ENCODE measurements around the gene PTCH2. TPM values are rescaled to one million over a fixed set of nuclear protein-coding genes. Genes with fewer than 3 reads are reported as not detected.

Gene PTCH2
- 1.4 to 1.7 TPM (median 1.4 TPM) in 3 replicates for total RNA-seq

DNA sequence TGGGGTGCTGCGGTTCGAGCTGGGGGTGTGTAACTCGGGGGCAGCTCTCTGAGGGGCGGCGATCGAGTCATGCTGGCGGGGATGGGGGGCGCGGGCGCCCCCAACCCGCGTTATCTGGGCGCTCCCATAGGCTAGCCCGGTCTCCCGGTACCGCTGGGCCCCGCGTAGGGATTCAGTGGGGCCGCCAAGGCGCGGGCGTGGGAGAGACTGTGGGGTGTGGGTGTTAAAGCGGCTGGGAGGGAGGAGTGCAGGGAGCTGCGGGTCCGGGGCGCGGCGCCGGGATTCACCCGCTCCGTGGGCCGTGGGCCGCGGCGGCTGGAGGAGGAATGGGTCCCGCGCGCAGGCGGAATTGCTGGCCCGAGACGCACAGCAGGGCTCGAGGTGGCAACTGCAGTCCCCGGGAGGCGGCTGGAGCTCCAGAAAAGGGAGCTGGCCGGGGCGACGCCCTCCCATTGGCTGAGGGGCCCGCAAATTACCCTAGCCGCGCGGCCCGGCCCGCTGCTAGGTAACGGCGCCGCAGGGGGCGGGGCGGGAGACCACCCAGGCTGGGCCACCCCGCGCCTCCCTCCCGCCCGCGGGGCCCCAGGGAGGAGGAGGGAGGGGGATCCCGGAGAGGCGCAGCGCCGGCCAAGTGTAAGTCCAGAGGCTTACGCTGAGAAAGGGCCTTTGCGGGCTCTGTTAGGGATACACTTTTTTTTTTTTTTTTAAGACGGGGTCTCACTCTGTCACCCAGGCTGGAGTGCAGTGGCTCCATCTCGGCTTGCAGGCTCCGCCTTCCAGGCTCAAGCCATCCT lies at the start of gene PTCH2:
Gene PTCH2 (minus strand): TSS at position 392 of the 794 bp plus-strand sequence. CDS start 321 bp downstream, at position 71.
- TF ChIP-seq CTCF (IDR thresholded peaks at IDR 0.05; ENCODE audit: unreplicated experiment): no peak
- peaks cover 26% of the 10 kb centered on the region for H3K27me3 Mint-ChIP-seq (ENCODE audit: low read depth)
- H3K4me3 Mint-ChIP-seq: peak within 1 kb of the TSS; percentile 58
- H3K4me1 Mint-ChIP-seq: peaks cover 3% of the 10 kb centered on the region
- no peak within 1 kb of the TSS for H3K27ac Mint-ChIP-seq
- DNase-seq (ENCODE audit: low spot score in 2 of 2, unreplicated experiment in 2 of 2): peak; percentile 76 to 90
- no peaks in the 10 kb centered on the region for H3K36me3 Mint-ChIP-seq
- H3K9me3 Mint-ChIP-seq: no peaks in the 10 kb centered on the region

- no peak for DNase-seq (ENCODE audit: low spot score in 2 of 2, unreplicated experiment in 2 of 2)
- TF ChIP-seq CTCF (IDR thresholded peaks at IDR 0.05; ENCODE audit: unreplicated experiment): no peak
- H3K4me3 Mint-ChIP-seq: no peak overlapping the region
- H3K27ac Mint-ChIP-seq: no peak overlapping the region
- peaks cover 48% of the 10 kb centered on the region for H3K9me3 Mint-ChIP-seq
- H3K27me3 Mint-ChIP-seq (ENCODE audit: low read depth): no peaks in the 10 kb centered on the region
- peaks cover 61% of the 10 kb centered on the region for H3K36me3 Mint-ChIP-seq
- H3K4me1 Mint-ChIP-seq: no peaks in the 10 kb centered on the region
These were observed 47.0 kb upstream of the PTCH2 start for GRCh38 chr1:44890007-44890406.

GRCh38 chr1:44885406-44885805 lies 42.4 kb upstream of the PTCH2 start:
- peaks cover 55% of the 10 kb centered on the region for H3K36me3 Mint-ChIP-seq
- DNase-seq (ENCODE audit: low spot score in 2 of 2, unreplicated experiment in 2 of 2): no peak
- no peak overlapping the region for H3K4me3 Mint-ChIP-seq
- H3K9me3 Mint-ChIP-seq: peaks cover 44% of the 10 kb centered on the region
- no peaks in the 10 kb centered on the region for H3K27me3 Mint-ChIP-seq (ENCODE audit: low read depth)
- H3K27ac Mint-ChIP-seq: no peak overlapping the region
- no peak for TF ChIP-seq CTCF (IDR thresholded peaks at IDR 0.05; ENCODE audit: unreplicated experiment)
- no peaks in the 10 kb centered on the region for H3K4me1 Mint-ChIP-seq

DNA sequence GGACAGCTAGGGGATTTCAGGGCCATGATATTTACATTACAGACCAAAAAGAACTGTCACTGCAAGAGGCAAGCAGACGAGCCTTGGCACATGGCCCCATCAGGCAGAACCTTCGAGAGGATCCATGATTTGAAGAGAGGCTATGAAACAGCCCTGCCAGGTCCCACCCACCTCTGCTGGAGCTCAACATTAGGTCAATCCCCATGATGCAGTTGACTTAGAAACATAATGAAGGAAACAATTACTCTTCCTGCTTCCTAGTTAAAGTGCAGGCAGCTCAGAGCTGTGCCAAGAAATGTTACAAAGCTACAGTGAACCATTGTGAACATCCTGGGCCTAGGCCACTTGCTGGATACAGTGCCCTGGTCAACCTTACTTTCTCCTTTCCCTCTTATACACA lies 41.7 kb upstream of the PTCH2 start:
- Mint-ChIP-seq H3K27ac (no peak overlapping the region), H3K4me1 (no peaks in the 10 kb centered on the region), H3K9me3 (peaks cover 39% of the 10 kb centered on the region), H3K36me3 (peaks cover 50% of the 10 kb centered on the region), H3K27me3 (ENCODE audit: low read depth) (no peaks in the 10 kb centered on the region), H3K4me3 (no peak overlapping the region)
- no peak for TF ChIP-seq CTCF (IDR thresholded peaks at IDR 0.05; ENCODE audit: unreplicated experiment)
- DNase-seq (ENCODE audit: low spot score in 2 of 2, unreplicated experiment in 2 of 2): no peak

DNA sequence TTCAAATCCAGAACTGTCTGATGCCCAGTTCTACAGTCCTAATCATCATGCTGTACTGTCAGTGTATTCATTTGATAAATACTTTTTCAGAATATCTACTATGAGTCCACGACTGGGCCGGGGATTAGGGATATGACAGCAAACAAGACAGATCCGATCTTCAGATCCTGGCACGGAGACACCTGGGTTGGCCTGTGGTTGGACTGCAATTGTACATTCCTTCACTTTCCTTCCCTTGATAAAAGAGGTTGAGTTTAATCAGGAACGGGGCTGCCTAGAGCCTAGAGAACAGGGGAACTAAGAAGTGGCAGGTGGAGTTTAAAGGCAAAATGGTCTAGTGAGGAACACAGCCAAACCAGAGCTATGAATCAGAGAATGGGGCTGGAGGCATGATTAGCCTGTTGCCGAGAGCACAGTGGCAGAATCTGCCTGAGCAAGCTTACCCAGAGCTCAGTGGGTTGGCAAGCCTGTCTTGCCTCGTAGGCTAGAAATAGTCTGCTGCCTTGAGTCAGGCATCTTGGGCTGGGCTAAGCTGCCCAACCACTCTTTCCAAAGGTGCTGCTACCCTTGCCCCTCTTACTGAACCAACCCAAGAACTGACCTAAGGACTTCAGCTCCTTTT lies 38.1 kb upstream of the PTCH2 start:
- H3K27ac Mint-ChIP-seq: no peak overlapping the region
- H3K4me3 Mint-ChIP-seq: no peak overlapping the region
- TF ChIP-seq CTCF (IDR thresholded peaks at IDR 0.05; ENCODE audit: unreplicated experiment): no peak
- H3K36me3 Mint-ChIP-seq: peaks cover 31% of the 10 kb centered on the region
- peaks cover 22% of the 10 kb centered on the region for H3K9me3 Mint-ChIP-seq
- DNase-seq (ENCODE audit: low spot score in 2 of 2, unreplicated experiment in 2 of 2): no peak
- no peaks in the 10 kb centered on the region for H3K27me3 Mint-ChIP-seq (ENCODE audit: low read depth)
- no peaks in the 10 kb centered on the region for H3K4me1 Mint-ChIP-seq

All from mesothelial cell of epicardium (in vitro differentiated cells).